HG03066 (cell line): ENCODE measurements around the gene OPRM1.
"Not testable (repeated sequence)": the region's sequence is repeated elsewhere in the genome, so short reads cannot be mapped to it uniquely, and the experiment has no call there.

Source experiments
- ATAC-seq: cut with Tn5 transposase; IDR thresholded peaks from one replicate; pipeline ENCODE4 v1.9.1; 2021; ENCODE audit warnings: low read depth; ENCODE audit not compliant: unreplicated experiment

The OPRM1 gene

DNA sequence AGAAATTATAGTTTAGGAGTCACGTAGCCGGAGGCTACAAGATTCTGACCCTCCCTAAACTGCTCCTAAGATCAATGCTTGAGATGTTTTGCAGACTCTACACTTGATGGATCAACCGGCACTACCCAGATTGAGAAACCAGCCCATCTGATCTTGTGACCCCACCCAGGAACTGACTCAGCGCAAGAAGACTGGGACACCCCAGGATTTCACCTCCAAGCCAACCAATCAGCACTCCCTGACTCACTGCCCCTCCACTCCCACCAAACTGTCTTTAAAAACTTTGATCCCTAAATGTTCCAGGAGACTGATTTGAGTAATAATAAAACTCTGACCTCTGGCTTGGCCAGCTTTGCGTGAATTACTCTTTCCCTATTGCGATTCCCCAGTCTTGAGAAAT is 99.8 kb downstream of the OPRM1 start:
- ATAC-seq, result no peak

DNA sequence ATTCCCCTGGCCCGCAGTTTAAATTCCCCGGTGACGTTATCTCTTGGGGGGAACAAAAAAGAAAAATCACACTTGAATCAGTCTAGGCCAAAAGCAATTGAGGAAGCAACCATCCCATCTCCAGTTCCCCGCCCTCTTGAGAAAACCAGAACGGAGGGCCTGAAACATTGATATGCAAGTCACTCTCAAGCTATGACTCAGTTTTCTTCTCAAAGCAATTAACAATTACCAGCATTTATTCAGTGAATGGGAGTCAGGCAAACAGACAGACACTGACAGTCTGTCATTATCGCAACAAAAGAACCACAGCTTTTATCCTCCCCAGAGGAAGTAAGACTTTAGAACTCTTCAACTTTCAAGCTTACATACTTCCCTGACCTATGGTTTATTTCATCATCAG is 100.9 kb downstream of the OPRM1 start:
- no peak for ATAC-seq

DNA sequence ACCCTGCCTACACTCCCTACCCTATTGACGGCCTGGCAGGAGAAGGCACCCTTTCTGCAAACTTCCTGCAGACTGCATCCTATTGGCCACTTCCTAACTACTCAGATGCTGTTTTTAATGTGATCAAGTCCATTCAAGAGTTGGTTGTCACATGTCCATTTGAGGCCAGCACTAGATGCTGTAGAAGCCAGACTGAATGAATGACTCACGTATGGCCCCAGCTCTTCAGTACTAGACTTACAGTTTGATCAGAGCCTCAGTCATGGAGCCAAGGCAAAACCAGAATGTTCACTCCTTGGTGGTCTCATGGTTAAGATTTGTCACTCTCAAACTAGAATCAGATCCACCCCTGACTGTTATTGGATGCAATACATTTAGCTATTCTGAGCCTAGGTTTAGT is 101.7 kb downstream of the OPRM1 start:
- ATAC-seq, result no peak

DNA sequence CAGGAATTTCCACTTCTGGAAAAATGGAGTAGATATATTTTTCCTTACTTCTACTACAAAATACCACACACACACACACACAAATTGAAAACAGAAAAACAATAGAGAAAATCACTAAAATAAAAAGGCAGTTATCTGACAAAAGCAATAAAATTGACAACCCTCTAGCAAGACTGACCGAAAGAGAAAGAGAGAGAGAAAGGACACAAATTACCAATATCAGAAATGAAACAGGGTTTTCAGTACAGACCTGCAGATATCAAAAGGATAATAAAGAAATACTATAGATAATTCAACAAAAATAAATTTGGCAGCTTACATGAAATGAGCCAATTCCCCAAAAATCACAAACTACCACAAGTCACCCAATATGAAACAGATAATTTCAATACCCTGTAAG is 104.7 kb downstream of the OPRM1 start:
- no peak for ATAC-seq

DNA sequence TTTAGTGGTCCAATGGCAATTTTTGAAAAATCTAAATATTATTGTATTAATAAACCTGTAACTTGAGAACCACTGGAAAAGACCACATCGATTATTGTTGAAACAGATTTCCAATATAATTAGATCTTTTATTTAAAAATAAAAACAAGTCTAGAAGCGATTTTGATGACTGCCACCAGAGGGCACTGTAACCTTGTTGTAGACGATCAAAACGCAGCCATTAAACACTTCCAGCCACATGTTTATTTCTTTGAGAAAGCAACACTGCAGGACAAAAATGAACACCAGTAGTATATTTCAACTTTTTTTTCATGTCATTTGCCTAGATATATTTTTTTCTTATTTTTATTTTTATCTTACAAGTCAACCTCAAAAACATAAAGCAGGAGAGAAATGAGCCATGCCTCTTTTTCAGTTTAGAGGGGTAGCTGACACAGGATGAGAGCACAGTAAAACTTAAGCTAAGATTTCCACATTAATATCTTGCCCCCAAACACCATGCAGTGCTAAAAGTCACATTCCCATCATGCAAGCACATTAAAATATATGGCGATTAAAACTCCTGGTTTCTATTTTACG is 115.4 kb downstream of the OPRM1 start:
- no peak for ATAC-seq

DNA sequence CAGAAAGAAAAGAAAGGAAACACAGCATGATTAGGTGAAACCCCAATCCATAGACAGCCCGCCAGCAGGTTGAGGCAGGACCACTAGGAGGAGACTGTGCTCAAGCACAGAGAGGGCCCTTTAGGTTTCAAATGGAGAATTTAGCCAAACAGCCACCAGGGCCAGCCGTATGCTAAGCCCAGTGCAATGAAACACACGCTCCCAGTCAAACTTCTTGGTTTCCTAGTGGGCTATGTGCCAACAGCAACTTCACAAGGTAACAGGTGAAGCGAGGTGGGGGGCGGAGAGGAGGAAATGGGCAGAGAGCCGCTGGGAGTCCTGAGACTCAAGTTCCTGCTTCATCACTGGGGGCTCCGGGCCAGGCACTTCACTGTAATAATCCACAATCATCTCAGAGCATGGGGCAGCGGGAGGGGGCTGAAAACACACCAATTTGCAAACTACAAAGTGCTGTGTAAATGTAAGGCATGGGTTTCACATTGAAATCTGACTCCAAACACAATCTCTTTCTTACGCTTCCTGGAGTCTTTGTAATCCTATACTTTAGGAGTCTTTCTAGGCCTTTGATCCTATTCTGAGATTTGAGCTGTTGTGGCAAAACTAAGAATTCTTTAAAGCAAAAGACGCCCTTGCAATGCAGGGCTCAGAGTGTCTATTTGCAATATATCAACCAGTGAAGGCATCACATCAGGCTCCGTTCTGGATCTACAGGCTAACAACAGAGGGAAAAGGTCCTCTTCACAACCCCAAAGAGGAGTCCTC is 117.3 kb downstream of the OPRM1 start:
- peak; percentile 60 for ATAC-seq

DNA sequence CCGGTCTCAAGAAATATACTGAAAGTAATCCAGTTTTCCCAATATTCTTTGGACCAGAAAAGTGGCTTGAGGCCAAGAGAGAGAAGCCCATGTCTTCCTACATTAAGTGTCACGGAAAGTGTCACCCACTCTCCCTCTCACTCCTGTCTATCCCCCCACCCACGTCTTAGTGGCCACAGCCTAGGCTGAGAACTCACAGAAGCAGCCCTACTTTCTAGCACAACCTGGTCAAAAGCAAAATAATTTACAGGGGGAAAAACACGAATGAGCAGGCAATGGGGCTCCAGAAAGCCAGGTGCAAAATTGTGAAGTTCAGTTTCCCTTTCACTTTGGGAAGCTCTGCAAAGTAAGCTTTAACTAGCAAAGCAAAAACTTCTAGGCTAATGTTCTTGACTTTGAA is 118.0 kb downstream of the OPRM1 start:
- ATAC-seq, result peak; percentile 52

DNA sequence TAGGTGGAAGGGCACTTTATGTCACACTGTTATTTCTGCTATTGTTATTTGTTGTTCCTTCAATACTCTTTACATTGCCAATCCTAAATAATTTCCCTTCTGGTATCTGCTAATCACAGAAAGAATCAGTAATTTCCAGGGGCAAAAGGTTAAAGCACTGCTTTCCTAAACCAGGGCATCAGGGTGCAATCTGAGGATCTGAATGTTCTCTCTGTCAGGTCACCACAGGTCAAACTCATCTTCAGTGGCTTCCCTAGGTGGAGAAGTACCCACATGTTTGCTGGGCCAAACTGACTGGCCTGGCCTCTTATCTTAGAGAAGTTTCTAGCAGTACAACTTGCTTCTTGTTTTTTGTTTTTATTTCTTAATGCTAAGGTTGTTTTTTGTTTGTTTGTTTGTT is 118.7 kb downstream of the OPRM1 start:
- no peak for ATAC-seq

DNA sequence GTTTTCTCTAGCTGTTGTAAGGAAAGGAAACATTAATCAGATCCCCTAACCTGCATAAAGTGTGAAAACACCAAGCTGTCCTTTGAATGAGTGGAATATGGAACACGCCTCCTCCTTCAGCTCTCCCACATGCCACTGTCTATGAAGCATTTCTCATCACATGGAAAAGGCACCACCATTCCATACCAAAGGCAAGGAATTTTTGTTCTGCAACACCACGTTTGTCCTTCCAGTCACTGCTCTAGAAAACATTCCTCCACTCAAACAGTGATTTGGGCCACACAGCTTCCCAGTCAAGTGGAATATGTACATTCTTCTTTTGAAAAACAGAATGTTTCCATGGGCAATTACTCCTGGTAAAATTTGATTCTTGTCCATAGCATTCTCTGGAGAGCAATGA is 120.1 kb downstream of the OPRM1 start:
- no peak for ATAC-seq

DNA sequence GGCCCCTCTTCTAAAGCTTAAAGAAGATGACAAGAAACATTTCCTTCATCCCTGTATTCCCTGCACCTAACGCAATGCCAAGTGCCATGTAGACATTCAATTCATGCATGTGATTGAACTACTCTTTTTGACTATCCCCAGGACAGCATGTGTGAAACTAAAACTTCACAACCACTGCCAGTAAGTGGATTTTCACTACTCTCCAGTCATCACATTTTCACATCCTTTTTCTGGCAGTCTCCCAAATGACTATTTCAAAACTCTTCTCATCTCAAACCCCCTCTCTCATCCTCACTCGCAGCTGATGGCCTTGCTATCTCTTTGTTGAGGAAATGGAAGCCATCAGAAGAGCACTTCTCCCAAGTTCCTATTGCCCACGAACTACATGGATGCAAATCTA is 122.6 kb downstream of the OPRM1 start:
- peak; percentile 73 for ATAC-seq

DNA sequence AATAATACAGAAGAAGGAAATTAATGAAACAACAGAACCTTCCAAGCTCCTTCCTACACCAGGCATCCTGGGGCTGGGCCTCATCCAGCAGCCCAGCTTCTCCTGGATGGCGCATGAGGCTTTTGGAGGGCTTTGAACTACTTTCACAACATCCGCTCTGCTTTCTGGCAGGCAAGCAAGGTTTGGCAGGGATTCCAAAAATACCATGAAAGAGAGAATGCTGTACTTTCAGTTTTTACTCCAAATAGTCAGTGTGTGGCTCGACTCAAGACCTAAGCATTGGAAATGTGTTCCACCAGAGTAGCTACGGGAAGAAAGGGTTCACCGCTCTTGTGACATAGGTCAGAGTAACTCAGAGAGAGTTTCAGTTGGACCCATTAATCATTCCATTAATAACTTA is 125.4 kb downstream of the OPRM1 start:
- no peak for ATAC-seq

DNA sequence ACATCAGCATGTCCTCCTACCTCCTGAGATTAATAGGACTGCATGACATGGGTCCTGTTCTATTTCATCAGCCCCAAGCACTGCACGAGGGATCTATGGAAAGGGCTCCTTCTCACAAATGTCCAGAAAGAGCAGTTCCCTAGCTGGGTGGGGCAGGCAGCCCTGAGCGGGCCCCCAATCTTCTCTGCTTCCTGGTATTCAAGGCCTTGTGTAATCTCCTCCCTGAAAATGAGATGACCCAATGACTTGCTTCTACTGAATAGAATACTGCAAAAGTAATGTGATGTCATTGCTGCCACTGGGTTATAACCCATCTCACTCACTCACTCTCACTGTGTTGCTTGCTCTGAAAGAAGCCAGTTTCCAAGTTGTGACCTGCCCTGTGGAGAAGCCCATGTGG is 126.4 kb downstream of the OPRM1 start:
- no peak for ATAC-seq

DNA sequence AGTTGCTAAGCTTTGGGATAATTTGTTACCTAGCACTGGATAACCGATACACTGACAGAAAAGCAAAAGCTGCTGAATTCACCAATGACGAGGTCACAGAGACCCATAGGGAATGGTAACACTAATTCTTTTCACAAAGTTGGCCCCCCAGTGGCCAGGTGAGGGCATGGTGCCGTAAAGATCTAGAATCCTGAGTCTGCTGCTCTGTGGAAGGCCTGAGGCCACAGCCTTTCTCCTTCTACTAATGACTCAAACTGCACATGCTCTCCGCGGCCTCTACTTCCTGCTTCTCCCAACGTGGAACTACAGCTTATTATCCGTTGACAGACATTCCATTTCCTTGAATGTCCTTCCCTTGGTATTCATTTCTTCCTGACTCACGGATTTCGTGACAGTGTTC is 127.1 kb downstream of the OPRM1 start:
- no peak for ATAC-seq

DNA sequence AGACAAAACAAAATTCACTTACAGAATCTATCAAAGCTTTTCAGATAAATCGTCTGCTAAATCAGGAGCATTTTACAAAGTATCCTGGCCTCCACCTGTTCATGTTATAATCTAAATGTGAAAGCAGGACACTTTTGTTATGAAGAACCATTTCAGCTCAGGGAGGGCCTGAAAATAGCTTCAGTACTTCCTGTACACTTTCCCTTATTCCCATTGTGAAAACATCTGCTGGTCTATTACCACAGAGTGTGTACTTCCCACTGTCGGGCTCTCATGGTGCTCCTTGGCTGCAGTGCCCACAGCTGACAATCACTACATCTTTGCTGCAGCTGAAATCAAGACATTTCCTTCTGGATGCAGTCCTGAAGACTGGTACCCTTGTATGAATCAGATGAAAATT is 128.1 kb downstream of the OPRM1 start:
- ATAC-seq, result no peak

DNA sequence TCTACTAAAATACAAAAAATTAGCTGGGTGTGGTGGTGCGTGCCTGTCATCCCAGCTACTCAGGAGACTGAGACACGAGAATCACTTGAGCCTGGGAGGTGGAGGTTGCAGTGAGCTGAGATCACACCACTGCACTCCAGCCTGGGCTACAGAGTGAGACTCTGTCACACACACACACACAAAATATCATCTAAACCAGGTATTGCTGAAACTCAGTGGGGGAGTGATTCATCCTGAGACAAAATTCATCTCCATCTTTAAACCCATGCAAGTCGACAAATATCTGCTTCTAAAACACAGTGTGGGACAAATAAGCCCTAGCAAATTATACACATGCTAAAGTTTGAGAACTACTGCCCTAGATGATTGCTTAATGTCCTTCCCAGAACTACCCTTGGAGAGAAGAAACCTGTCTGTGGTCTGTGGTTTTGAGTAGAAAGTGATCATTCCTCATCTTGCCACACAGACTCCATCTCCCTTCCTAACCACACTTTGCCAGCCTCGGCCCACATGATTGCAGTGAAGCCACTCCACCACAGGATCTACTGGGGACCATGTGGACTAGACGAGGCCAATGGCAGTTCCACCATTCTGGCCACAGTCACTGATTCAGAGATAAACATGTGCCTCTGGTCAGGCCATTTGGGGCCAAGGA is 130.3 kb downstream of the OPRM1 start:
- no peak for ATAC-seq

DNA sequence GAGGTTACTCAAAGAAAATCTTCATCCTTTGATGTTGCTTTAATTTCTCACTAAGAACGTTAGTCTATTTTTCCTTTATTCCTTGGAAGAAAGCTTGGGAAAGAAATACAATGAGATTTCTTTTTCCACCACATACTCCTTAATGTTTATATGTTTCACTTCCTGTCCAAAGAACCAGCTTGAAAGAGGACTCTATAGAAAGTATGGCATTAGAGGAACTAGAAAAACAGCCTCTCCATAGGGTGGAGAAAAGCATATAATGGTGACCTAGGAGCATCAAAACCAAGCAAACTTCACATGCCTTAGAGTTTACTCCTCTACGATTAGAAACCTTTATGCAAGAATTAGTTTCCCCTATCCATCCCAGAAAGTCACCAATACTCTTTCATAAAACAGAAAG is 131.1 kb downstream of the OPRM1 start:
- ATAC-seq, result no peak

DNA sequence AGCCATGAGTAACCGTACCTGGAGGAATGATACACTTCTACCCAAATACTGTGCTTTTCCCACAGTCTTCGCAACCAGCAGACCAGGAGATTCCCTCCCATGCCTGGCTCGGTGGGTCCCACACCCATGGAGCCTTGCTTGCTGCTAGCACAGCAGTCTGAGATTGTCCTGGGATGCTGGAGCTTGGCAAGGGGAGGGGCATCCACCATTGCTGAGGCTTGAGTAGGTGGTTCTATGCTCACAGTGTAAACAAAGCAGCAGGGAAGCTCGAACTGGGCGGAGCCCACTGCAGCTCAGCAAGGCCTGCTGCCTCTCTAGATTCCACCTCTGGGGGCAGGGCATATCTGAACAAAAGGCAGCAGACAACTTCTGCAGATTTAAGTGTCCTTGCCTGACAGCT is 133.4 kb downstream of the OPRM1 start:
- not testable (repeated sequence) for ATAC-seq

DNA sequence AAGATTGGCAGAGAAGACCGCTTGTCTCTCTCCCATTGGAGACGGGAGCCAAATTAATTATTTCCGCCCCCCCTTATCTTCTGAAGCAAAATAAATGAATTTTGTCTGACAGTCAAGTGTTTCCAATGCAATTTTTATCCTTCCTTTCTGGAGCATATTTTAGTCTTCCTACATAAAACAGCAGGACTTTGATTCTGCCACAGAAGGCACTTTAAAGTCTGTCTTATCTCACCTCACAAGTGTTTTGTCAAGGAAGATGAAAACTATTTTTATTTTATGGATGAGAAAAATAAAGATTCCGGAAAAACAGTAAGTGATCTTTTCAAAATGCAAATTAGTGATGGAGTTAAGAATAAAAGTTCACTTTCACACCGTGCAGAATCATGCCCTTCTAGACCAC is 140.4 kb downstream of the OPRM1 start:
- ATAC-seq, result no peak

DNA sequence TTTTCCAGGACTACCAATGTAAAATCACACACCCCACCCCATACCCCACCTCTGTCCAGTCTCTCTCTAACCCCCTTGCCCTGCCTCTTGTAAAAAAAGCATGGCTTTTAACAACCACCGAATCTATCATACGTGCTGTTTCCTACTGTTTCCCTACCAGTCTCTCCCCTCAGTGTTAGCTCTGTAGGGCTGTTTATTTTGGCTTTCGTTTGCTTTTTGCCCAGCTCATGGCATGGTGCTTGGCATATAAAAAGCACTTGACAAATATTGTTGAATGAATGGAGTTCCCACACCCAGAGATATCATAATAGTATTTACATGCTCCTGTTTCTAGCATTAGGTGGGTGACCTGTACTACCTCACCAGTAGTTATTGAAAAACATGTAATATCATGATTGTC is 148.2 kb downstream of the OPRM1 start:
- ATAC-seq, result no peak

DNA sequence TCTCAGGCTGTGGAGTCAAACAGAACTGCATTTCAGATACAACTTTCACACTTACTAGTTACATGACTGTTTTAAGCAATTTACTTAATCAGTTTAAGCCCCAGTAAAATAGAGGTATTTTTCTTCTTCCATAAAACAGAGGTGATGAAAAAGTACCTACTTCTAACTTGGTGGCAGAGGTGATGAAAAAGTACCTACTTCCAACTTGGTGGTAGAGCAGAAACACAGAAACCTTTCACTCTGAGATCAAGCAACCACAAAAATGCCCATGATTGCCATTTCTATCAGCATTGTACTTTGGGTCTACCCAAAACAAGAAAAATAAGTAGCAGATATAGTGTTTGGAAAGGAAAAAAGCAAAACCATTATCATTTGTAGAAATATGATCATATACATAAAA is 148.7 kb downstream of the OPRM1 start:
- ATAC-seq, result no peak

DNA sequence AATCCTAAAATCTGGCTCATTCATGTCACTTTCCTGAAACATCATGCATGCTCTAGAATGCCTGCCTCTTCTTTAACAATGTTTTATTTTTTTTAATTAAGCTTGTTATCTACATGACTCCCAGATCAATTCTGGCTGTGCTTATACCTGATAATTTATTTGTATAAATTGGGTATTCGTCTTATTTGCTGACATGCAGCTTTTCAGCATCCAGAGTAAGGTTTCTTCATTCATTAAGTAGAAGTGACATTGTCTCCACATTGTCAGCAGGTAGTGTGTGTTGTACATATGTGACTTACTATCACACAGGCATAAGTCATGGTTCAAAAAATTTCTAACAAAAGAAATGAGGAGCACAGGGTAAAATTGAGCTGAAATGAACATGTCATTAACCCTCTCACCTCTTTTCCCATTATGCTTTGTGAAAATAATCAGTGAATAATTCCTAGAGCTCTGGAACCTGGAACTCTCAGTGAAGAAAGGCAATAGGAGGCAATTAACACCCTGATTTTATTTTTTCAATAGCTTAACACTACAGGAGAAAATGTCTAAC is 157.4 kb downstream of the OPRM1 start:
- ATAC-seq, result no peak
